OCI-LY3 (cell line): ENCODE data around the gene GNAS-AS1.

ENCODE experiments used
- H2AFZ ChIP-seq: fragments of 200-600, 300-600 bp; shearing (Covaris generic); 2 replicates; pipeline ENCODE4 v1.6.0; 2014; ENCODE audit warnings: antibody characterized with exemption, low read depth, low read length
- H3K27ac ChIP-seq: fragments of 200-600, 300-600 bp; sonication (generic); 2 replicates; pipeline ENCODE4 v1.5.1; 2014; ENCODE audit warnings: mild to moderate bottlenecking, low read length, moderate library complexity, mixed read lengths
- H3K27me3 ChIP-seq: fragments of 200-600, 300-600 bp; sonication (generic); 2 replicates; pipeline ENCODE4 v1.6.1; 2014; ENCODE audit warnings: low read depth, low read length, mixed read lengths
- H3K36me3 ChIP-seq: fragments of 200-600, 300-600 bp; sonication (generic); replicated peaks from 2 replicates; pipeline ENCODE3; 2014; ENCODE audit warnings: low read depth, low read length, mixed read lengths
- H3K4me1 ChIP-seq: fragments of 300-600, 200-600 bp; sonication (generic); 2 replicates; pipeline ENCODE4 v1.6.1; 2014; ENCODE audit warnings: low read length, mixed read lengths
- H3K4me2 ChIP-seq: fragments of 200-600, 300-600 bp; sonication (generic); 2 replicates; pipeline ENCODE4 v1.6.1; 2014; ENCODE audit warnings: low read length, mixed read lengths
- H3K4me3 ChIP-seq: fragments of 300-600, 200-600 bp; sonication (generic); 2 replicates; pipeline ENCODE4 v1.5.1; 2014; ENCODE audit warnings: antibody characterized with exemption, mild to moderate bottlenecking, low read length, moderate library complexity
- H3K79me2 ChIP-seq: fragments of 300-600, 200-600 bp; shearing (Covaris generic); 2 replicates; pipeline ENCODE4 v1.6.1; 2014; ENCODE audit warnings: mild to moderate bottlenecking, low read length, mixed read lengths
- H3K9ac ChIP-seq: fragments of 300-600, 200-600 bp; shearing (Covaris generic); 2 replicates; pipeline ENCODE4 v1.6.0; 2014; ENCODE audit warnings: mild to moderate bottlenecking, low read length, moderate library complexity
- H3K9me3 ChIP-seq: fragments of 200-600, 300-600 bp; shearing (Covaris generic); 2 replicates; pipeline ENCODE4 v1.6.1; 2014; ENCODE audit warnings: low read length, mixed read lengths; ENCODE audit not compliant: insufficient read depth
- H4K20me1 ChIP-seq: fragments of 200-600, 300-600 bp; sonication (generic); 2 replicates; pipeline ENCODE4 v1.6.1; 2016; ENCODE audit warnings: low read length, mixed read lengths; ENCODE audit not compliant: insufficient read depth
- CTCF ChIP-seq: fragments of 200-600, 300-600 bp; sonication (generic); IDR thresholded peaks from 2 replicates; pipeline ENCODE4 v1.5.1; 2014; ENCODE audit warnings: antibody characterized with exemption, low read length, low read depth
- EZH2phosphoT487 ChIP-seq: fragments of 200-600 bp; shearing (Covaris generic); IDR thresholded peaks from 2 replicates; pipeline ENCODE4 v1.6.1; 2018; ENCODE audit warnings: antibody characterized with exemption, mixed run types, low read depth

Gene GNAS-AS1

GRCh38 chr20:58791286-58791685 lies 59.4 kb downstream of the GNAS-AS1 start:
- Histone ChIP-seq H2AFZ (no peak overlapping the region), H3K79me2 (no peaks in the 10 kb centered on the region), H4K20me1 (no peaks in the 10 kb centered on the region), H3K4me2 (no peak overlapping the region), H3K9ac (no peak overlapping the region), H3K9me3 (no peaks in the 10 kb centered on the region), H3K27ac (no peak overlapping the region), H3K27me3 (peaks cover 55% of the 10 kb centered on the region), H3K36me3 (no peaks in the 10 kb centered on the region), H3K4me1 (no peaks in the 10 kb centered on the region), H3K4me3 (no peak overlapping the region)
- TF ChIP-seq EZH2phosphoT487: no peak
- no peak for TF ChIP-seq CTCF

GRCh38 chr20:58790454-58790853 lies 60.2 kb downstream of the GNAS-AS1 start:
- Histone ChIP-seq H3K4me1 (no peaks in the 10 kb centered on the region), H3K4me3 (no peak overlapping the region), H3K9ac (no peak overlapping the region), H3K27ac (no peak overlapping the region), H2AFZ (no peak overlapping the region), H3K4me2 (peak overlapping the region; percentile 9; the same call in 1 of the 2 replicates), H3K27me3 (peaks cover 55% of the 10 kb centered on the region), H3K79me2 (no peaks in the 10 kb centered on the region), H4K20me1 (no peaks in the 10 kb centered on the region), H3K36me3 (no peaks in the 10 kb centered on the region), H3K9me3 (no peaks in the 10 kb centered on the region)
- TF ChIP-seq CTCF: no peak
- no peak for TF ChIP-seq EZH2phosphoT487

GRCh38 chr20:58788896-58789544 lies 61.7 kb downstream of the GNAS-AS1 start:
- no peak overlapping the region for H3K4me2 ChIP-seq
- no peak overlapping the region for H3K27ac ChIP-seq
- H3K9me3 ChIP-seq: no peaks in the 10 kb centered on the region
- H3K27me3 ChIP-seq: peaks cover 69% of the 10 kb centered on the region
- no peak for TF ChIP-seq CTCF
- TF ChIP-seq EZH2phosphoT487: no peak
- no peaks in the 10 kb centered on the region for H3K79me2 ChIP-seq
- no peaks in the 10 kb centered on the region for H4K20me1 ChIP-seq
- no peaks in the 10 kb centered on the region for H3K36me3 ChIP-seq
- H3K4me1 ChIP-seq: no peaks in the 10 kb centered on the region
- H3K9ac ChIP-seq: no peak overlapping the region
- no peak overlapping the region for H3K4me3 ChIP-seq
- H2AFZ ChIP-seq: no peak overlapping the region

- no peak for TF ChIP-seq CTCF
- TF ChIP-seq EZH2phosphoT487: no peak
- Histone ChIP-seq H3K27ac (no peak overlapping the region), H3K4me2 (no peak overlapping the region), H3K4me3 (no peak overlapping the region), H3K27me3 (peaks cover 85% of the 10 kb centered on the region), H3K36me3 (no peaks in the 10 kb centered on the region), H3K9ac (no peak overlapping the region), H3K4me1 (no peaks in the 10 kb centered on the region), H2AFZ (no peak overlapping the region), H3K9me3 (no peaks in the 10 kb centered on the region), H4K20me1 (no peaks in the 10 kb centered on the region), H3K79me2 (no peaks in the 10 kb centered on the region)
Measured at GRCh38 chr20:58787211-58788005, 63.3 kb downstream of the GNAS-AS1 start.
